Karpas-422 (cell line): ENCODE results near the gene GGA1. TPM values are rescaled to one million over a fixed set of nuclear protein-coding genes. Genes with fewer than 3 reads are reported as not detected.
A peak's percentile ranks its signal among the peaks of the same experiment; 100 is the strongest.

Experiments
- DNase-seq: peaks from one replicate; pipeline ENCODE4 v3.0.0-alpha.2; 2015
- H2AFZ ChIP-seq: fragments of 200-600 bp; sonication (generic); 2 replicates; pipeline ENCODE4 v1.6.1; 2014; ENCODE audit warnings: antibody characterized with exemption, low read length, mixed read lengths
- H3K27ac ChIP-seq: fragments of 200-600 bp; sonication (generic); 2 replicates; pipeline ENCODE4 v1.5.1; 2014; ENCODE audit warnings: mild to moderate bottlenecking, low read length, moderate library complexity
- H3K27me3 ChIP-seq: fragments of 200-600 bp; sonication (generic); 2 replicates; pipeline ENCODE4 v1.6.1; 2014; ENCODE audit warnings: low read length, mixed read lengths
- H3K36me3 ChIP-seq: fragments of 200-600 bp; sonication (generic); 2 replicates; pipeline ENCODE4 v1.6.1; 2014; ENCODE audit warnings: low read length, mixed read lengths; ENCODE audit not compliant: insufficient read depth
- H3K4me1 ChIP-seq: fragments of 200-600 bp; sonication (generic); 2 replicates; pipeline ENCODE4 v1.6.1; 2014; ENCODE audit warnings: mild to moderate bottlenecking, low read length, mixed read lengths
- H3K4me2 ChIP-seq: fragments of 200-600 bp; sonication (generic); 2 replicates; pipeline ENCODE4 v1.6.1; 2014; ENCODE audit warnings: low read length, low read depth, mild to moderate bottlenecking; ENCODE audit not compliant: poor library complexity, severe bottlenecking
- H3K4me3 ChIP-seq: fragments of 200-600 bp; sonication (generic); 2 replicates; pipeline ENCODE4 v1.5.1; 2014; ENCODE audit warnings: mild to moderate bottlenecking, antibody characterized with exemption, low read length, mixed read lengths
- H3K79me2 ChIP-seq: fragments of 200-600 bp; sonication (generic); 2 replicates; pipeline ENCODE4 v1.6.1; 2014; ENCODE audit warnings: mild to moderate bottlenecking, low read length, mixed read lengths
- H3K9ac ChIP-seq: fragments of 200-600 bp; sonication (generic); 2 replicates; pipeline ENCODE4 v1.6.0; 2014; ENCODE audit warnings: low read length
- H3K9me2 ChIP-seq: fragments of 200-600 bp; sonication (generic), shearing (Covaris generic); replicated peaks from 2 replicates; pipeline ENCODE4 v1.6.0; 2014; ENCODE audit warnings: mild to moderate bottlenecking, low read length, moderate library complexity; ENCODE audit not compliant: insufficient read depth
- H3K9me3 ChIP-seq: fragments of 300-700, 200-600 bp; sonication (generic); 2 replicates; pipeline ENCODE4 v1.6.1; 2014; ENCODE audit warnings: low read length, mixed read lengths
- H4K20me1 ChIP-seq: fragments of 200-600 bp; sonication (generic); 2 replicates; pipeline ENCODE4 v1.6.1; 2014; ENCODE audit warnings: mild to moderate bottlenecking, antibody characterized with exemption, low read length, low read depth; ENCODE audit not compliant: insufficient read depth
- total RNA-seq: library from RNA; depleted of rRNA; stranded (reverse); fragments of >200 nt; shearing (Covaris generic); gene quantifications from 2 replicates; pipeline ENCODE4 v1.2.3, GENCODE V29; 2014; ENCODE audit warnings: low replicate concordance

GGA1 gene
- total RNA-seq, 1 experiment from 2014 or later, result 64.3 TPM

GRCh38 chr22:37621352-37621860 is 12.8 kb downstream of the GGA1 start:
- Histone ChIP-seq H3K4me2 (no peak overlapping the region), H3K27ac (no peak overlapping the region), H2AFZ (no peak overlapping the region), H3K79me2 (no peaks in the 10 kb centered on the region), H4K20me1 (0 out of 2 replicates have a peak, but pooled peaks cover 4% of the 10 kb centered on the region), H3K4me1 (peaks cover 21% of the 10 kb centered on the region), H3K9ac (no peak overlapping the region), H3K27me3 (no peaks in the 10 kb centered on the region), H3K9me2 (no peaks in the 10 kb centered on the region), H3K36me3 (peaks cover 12% of the 10 kb centered on the region; the same call in 1 of the 2 replicates), H3K4me3 (no peak overlapping the region), H3K9me3 (no peaks in the 10 kb centered on the region)
- DNase-seq, result no peak

- Histone ChIP-seq H3K4me1 (peaks cover 10% of the 10 kb centered on the region), H3K36me3 (peaks cover 12% of the 10 kb centered on the region; the same call in 1 of the 2 replicates), H3K27me3 (no peaks in the 10 kb centered on the region), H3K4me2 (no peak overlapping the region), H4K20me1 (0 out of 2 replicates have a peak, but pooled peaks cover 4% of the 10 kb centered on the region), H3K27ac (peak overlapping the region; percentile 44; the same call in 1 of the 2 replicates), H3K79me2 (no peaks in the 10 kb centered on the region), H3K9me2 (no peaks in the 10 kb centered on the region), H3K4me3 (no peak overlapping the region), H2AFZ (no peak overlapping the region), H3K9ac (peak overlapping the region; percentile 36; the same call in 1 of the 2 replicates), H3K9me3 (no peaks in the 10 kb centered on the region)
- peak; percentile 90 for DNase-seq
Observed at GRCh38 chr22:37623075-37624016, 14.7 kb downstream of the GGA1 start.

GRCh38 chr22:37624017-37624365 is 15.4 kb downstream of the GGA1 start:
- H3K27ac ChIP-seq, result peak overlapping the region; percentile 44; the same call in 1 of the 2 replicates
- peak overlapping the region; percentile 36; the same call in 1 of the 2 replicates for H3K9ac ChIP-seq
- 0 out of 2 replicates have a peak, but pooled peaks cover 4% of the 10 kb centered on the region for H4K20me1 ChIP-seq
- DNase-seq, result no peak
- H3K79me2 ChIP-seq, result no peaks in the 10 kb centered on the region
- no peak overlapping the region for H3K4me3 ChIP-seq
- peaks cover 7% of the 10 kb centered on the region; the same call in 1 of the 2 replicates for H3K36me3 ChIP-seq
- no peaks in the 10 kb centered on the region for H3K9me3 ChIP-seq
- H3K4me1 ChIP-seq, result peaks cover 4% of the 10 kb centered on the region
- no peak overlapping the region for H2AFZ ChIP-seq
- H3K9me2 ChIP-seq, result no peaks in the 10 kb centered on the region
- no peaks in the 10 kb centered on the region for H3K27me3 ChIP-seq
- H3K4me2 ChIP-seq, result no peak overlapping the region

- H3K36me3 ChIP-seq, result peaks cover 5% of the 10 kb centered on the region; the same call in 1 of the 2 replicates
- H3K9me3 ChIP-seq, result no peaks in the 10 kb centered on the region
- H3K9ac ChIP-seq, result no peak overlapping the region
- H3K27me3 ChIP-seq, result no peaks in the 10 kb centered on the region
- H3K79me2 ChIP-seq, result no peaks in the 10 kb centered on the region
- H4K20me1 ChIP-seq, result 0 out of 2 replicates have a peak, but pooled peaks cover 4% of the 10 kb centered on the region
- DNase-seq, result no peak
- no peak overlapping the region for H3K27ac ChIP-seq
- no peak overlapping the region for H2AFZ ChIP-seq
- no peaks in the 10 kb centered on the region for H3K9me2 ChIP-seq
- H3K4me1 ChIP-seq, result peaks cover 4% of the 10 kb centered on the region
- no peak overlapping the region for H3K4me3 ChIP-seq
- no peak overlapping the region for H3K4me2 ChIP-seq
Observed at GRCh38 chr22:37624876-37625275, 16.2 kb downstream of the GGA1 start.

- H3K27ac ChIP-seq, result no peak overlapping the region
- no peak overlapping the region for H3K4me3 ChIP-seq
- H2AFZ ChIP-seq, result no peak overlapping the region
- peaks cover 5% of the 10 kb centered on the region; the same call in 1 of the 2 replicates for H3K36me3 ChIP-seq
- H4K20me1 ChIP-seq, result 0 out of 2 replicates have a peak, but pooled peaks cover 4% of the 10 kb centered on the region
- H3K9ac ChIP-seq, result no peak overlapping the region
- H3K79me2 ChIP-seq, result no peaks in the 10 kb centered on the region
- no peaks in the 10 kb centered on the region for H3K9me2 ChIP-seq
- H3K27me3 ChIP-seq, result no peaks in the 10 kb centered on the region
- H3K4me1 ChIP-seq, result peaks cover 4% of the 10 kb centered on the region
- no peaks in the 10 kb centered on the region for H3K9me3 ChIP-seq
- no peak overlapping the region for H3K4me2 ChIP-seq
- no peak for DNase-seq
Observed at GRCh38 chr22:37625737-37626136, 17.1 kb downstream of the GGA1 start.

GRCh38 chr22:37626144-37626543 is 17.5 kb downstream of the GGA1 start:
- Histone ChIP-seq H3K9me3 (no peaks in the 10 kb centered on the region), H3K4me3 (no peak overlapping the region), H3K9ac (no peak overlapping the region), H3K36me3 (peaks cover 5% of the 10 kb centered on the region; the same call in 1 of the 2 replicates), H3K27ac (no peak overlapping the region), H3K4me1 (peaks cover 4% of the 10 kb centered on the region), H3K27me3 (no peaks in the 10 kb centered on the region), H3K4me2 (no peak overlapping the region), H4K20me1 (0 out of 2 replicates have a peak, but pooled peaks cover 4% of the 10 kb centered on the region), H3K9me2 (no peaks in the 10 kb centered on the region), H3K79me2 (no peaks in the 10 kb centered on the region), H2AFZ (no peak overlapping the region)
- DNase-seq, result no peak

GRCh38 chr22:37626556-37627075 is 18.0 kb downstream of the GGA1 start:
- H3K4me2 ChIP-seq, result no peak overlapping the region

GRCh38 chr22:37627121-37627520 is 18.5 kb downstream of the GGA1 start:
- Histone ChIP-seq H3K4me1 (peaks cover 7% of the 10 kb centered on the region), H3K4me2 (no peak overlapping the region), H3K9ac (no peak overlapping the region), H3K9me3 (no peaks in the 10 kb centered on the region), H3K79me2 (no peaks in the 10 kb centered on the region), H3K27ac (no peak overlapping the region), H3K36me3 (peaks cover 10% of the 10 kb centered on the region; the same call in 1 of the 2 replicates), H2AFZ (no peak overlapping the region), H3K4me3 (no peak overlapping the region), H4K20me1 (0 out of 2 replicates have a peak, but pooled peaks cover 4% of the 10 kb centered on the region), H3K27me3 (no peaks in the 10 kb centered on the region), H3K9me2 (no peaks in the 10 kb centered on the region)
- DNase-seq, result no peak

More at GRCh38 chr22:37626556-37627075, 18.0 kb downstream of the GGA1 start:
- H3K27ac ChIP-seq, result no peak overlapping the region
- H3K4me3 ChIP-seq, result no peak overlapping the region
- no peaks in the 10 kb centered on the region for H3K27me3 ChIP-seq
- no peak overlapping the region for H2AFZ ChIP-seq
- no peaks in the 10 kb centered on the region for H3K9me3 ChIP-seq
- peaks cover 8% of the 10 kb centered on the region; the same call in 1 of the 2 replicates for H3K36me3 ChIP-seq
- no peaks in the 10 kb centered on the region for H3K9me2 ChIP-seq
- DNase-seq, result no peak
- H3K9ac ChIP-seq, result no peak overlapping the region
- 0 out of 2 replicates have a peak, but pooled peaks cover 4% of the 10 kb centered on the region for H4K20me1 ChIP-seq
- H3K79me2 ChIP-seq, result no peaks in the 10 kb centered on the region
- peaks cover 4% of the 10 kb centered on the region for H3K4me1 ChIP-seq
